Fibroblast of peridontal ligament (primary cell): ENCODE results near the gene NPHP1.
A peak's percentile ranks its signal among the peaks of the same experiment; 100 is the strongest.
"Not testable (repeated sequence)": the region's sequence is repeated elsewhere in the genome, so short reads cannot be mapped to it uniquely, and the experiment has no call there.

Source experiments
- DNase-seq: peaks from one replicate; pipeline ENCODE4 v3.0.0-alpha.2; 2010; ENCODE audit errors: extremely low read depth

Gene NPHP1

DNA sequence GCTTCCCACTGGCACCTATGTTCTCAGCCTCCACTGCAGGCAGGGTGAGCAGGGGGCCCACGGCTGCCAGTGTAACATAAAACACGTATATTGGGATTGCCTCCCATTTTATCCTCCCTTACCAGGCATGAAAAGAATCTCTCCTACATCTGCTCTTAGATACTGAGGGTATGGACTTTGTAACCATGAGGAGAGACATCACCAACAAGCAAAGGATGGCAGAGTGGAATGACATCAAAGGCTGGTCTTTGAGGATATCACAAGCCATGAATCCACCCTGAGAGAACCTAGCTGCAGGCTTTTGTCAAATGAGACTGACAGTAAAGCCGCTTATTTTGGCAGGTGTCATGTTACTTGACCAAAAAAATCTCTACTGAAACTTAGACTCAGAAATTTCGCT, 7.4 kb downstream of the NPHP1 start:
- DNase-seq, result no peak

DNA sequence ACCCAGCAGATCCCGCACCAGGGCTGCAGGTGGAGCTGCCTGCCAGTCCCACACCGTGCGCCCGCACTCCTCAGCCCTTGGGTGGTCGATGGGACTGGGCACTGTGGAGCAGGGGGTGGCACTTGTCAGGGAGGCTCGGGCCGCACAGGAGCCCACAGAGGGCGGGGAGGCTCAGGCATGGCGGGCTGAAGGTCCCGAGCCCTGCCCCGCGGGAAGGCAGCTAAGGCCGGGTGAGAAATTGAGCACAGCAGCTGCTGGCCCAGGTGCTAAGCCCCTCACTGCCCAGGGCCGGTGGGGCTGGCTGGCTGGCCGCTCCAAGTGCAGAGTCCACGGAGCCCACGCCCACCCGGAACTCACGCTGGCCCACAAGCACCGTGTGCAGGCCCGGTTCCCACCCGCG, 14.6 kb downstream of the NPHP1 start:
- DNase-seq, result not testable (repeated sequence)

DNA sequence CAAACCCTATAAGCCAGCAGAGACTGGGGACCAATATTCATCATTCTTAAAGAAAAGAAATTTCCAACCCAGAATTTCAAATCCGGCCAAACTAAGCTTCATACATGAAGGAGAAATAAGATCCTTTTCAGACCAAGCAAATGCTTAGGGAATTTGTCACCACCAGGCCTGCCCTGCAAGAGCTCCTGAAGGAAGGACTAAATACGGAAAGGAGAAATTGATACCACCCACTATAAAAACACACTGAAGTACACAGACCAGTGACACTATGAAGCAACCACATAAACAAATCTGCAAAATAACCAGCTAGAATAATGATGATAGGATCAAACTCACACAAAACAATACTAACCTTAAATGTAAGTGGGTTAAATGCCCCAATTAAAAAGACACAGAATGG, 22.4 kb downstream of the NPHP1 start:
- DNase-seq, result no peak

DNA sequence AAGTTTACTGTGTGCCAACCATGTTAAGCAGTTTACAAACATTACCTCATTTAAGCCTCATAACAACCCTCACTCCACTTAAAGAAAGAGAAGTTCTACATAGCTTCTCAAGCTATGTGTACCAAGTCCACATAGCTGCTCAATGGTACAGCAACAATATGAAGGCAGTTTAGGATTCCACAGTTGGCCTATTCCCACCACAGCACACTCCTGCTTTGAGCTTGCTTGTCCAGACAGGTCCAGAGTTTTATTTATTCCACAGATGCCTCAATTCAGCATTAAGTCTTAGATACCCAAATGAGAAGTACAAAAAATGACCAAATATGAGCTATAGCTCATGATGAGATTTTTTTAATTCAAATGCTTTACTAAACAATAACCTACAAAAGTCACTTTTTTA, 24.8 kb downstream of the NPHP1 start:
- no peak for DNase-seq

DNA sequence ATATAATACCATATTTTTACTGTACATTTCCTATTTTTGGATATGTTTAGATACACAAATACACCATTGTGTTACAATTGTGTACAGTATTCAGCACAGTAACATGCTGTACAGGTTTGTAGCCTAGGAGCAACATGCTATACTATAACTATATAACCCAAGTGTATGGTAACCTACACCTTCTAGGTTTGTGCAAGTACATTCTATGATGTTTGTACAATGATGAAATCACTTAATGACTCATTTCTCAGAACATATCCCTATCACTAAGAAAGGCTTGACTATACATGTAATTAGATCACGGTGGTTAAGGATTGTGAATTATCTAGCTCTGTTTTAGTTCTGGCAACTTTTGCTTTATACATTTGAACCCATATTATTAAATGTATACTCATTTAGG, 31.3 kb downstream of the NPHP1 start:
- DNase-seq, result peak; percentile 25

DNA sequence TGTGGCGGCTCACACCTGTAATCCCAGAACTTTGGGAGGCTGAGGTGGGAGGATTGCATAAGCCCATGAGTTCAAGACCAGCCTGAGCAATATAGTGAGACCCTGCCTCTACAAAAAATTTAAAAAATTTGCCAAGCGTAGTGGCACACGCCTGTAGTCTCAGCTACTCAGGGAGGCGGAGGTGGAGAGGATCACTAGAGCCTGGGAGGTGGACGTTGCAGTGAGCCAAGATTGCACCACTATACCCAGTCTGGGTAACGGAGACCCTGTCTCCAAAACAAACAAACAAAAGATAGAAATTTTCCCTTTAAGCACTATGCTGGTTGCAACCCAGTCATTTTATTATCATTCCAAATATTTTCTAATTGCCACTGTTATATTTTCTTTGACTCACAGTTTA, 32.3 kb downstream of the NPHP1 start:
- no peak for DNase-seq

DNA sequence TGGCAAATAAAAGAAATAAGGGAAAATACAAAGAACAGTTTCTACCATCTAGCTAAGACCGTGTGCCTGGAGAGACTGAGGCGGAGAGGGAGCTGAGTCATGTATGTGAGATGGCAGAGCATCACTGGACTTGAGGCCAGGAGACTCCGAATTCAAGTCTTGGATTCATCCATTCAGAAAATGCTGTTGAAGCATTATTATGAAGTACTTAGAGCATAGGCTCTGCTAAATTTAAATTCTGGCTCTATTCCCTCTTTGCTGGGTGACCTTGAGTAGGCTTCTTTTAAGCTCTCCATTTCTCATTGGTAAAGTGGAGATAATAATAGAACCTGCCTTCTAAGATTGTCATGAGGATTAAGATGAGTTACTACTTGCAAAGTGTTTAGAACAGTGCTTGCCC, 34.7 kb downstream of the NPHP1 start:
- no peak for DNase-seq

DNA sequence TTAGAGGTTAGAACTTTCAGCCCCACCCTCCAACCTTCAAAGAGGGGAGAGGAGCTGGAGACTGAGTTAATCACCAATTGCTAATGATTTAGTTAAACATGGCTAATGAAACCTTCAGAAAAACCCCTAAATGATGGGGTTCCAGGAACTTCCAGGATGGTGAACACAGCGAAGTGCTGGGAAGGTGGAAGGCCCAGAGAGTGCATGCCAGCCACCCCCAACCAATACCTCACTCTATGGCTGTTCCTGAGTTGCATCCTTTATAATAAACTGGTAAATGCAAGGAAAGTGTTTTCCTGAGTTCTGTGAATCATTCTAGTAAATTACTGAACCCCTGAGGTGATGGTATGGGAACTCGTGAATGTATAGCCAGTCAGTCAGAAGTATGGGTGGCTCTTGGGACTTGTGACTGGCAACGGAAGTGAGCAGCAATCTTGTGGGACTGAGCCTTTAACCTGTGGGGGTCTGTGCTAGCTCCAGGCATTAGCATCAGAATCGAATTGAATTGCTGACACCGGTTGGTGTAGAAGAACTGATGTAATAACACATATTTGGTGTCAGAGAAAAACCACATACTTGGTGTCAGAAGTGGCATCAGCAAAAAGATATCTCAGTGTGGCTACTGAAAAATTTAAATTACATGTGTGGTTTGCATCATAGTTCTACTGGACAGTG, 37.4 kb downstream of the NPHP1 start:
- peak; percentile 13 for DNase-seq

DNA sequence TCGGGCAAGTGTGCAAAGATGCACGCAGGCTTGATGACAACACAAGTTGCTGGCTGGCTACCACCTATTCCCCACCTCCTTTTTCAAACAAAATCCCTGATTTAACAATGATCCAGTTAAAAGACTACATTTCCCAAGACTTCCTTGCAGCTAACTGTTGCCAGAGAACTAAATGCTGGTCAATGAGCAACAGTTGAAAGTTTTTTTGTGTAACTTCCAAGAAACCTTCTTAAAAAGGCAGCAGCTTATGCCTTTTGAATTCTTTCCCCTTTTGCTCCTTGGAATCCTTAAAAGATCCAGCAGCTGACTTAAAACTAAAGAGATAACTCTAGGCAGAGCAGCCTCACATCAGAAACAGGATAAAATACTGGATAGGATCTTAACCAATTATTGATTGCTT, 38.5 kb downstream of the NPHP1 start:
- peak; percentile 42 for DNase-seq

DNA sequence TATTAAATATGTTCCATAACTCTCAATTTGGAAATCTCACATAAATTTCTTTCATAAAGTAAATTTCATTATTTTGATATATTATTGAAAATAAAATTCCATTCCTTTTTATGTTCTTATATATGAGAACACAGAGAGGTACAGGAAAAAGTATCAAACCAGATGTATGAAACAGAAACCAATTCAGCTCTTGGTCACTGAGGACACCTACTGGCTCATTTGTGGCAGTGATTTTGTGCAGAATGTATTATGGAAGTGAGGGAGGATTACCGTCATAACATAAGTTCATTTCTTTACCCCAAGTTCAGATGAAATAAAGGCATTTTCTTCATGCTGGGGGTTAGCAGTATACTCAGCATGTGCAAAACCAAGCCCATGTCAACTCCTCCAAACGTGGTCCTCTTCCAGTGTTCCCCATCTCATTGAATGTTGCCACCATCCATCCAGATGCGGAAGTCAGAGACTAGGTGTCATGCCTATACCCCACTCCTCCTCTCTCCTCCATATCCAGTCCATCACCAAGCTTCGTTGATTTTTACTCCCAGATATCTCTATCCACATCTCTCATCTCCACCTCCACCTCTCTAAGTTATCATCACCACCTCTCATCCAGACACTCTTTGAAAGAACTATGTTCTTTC, 47.5 kb downstream of the NPHP1 start:
- peak; percentile 84 for DNase-seq

DNA sequence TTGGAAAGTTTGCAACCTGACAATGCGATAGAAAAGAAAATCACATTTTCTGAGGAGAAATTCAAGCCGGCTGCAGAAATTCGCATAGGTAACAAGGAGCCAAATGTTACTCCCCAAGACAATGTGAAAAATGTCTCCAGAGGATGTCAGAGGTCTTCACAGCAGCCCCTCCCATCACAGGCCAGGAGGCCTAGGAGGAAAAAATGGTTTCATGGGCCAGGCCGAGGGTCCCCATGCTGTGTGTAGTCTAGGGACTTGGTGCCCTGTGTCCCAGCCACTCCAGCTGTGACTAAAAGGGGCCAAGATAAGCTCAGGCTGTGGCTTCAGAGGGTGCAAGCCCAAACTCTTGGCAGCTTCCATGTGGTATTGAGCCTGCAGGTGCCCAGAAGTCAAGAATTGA, 50.0 kb downstream of the NPHP1 start:
- DNase-seq, result not testable (repeated sequence)

DNA sequence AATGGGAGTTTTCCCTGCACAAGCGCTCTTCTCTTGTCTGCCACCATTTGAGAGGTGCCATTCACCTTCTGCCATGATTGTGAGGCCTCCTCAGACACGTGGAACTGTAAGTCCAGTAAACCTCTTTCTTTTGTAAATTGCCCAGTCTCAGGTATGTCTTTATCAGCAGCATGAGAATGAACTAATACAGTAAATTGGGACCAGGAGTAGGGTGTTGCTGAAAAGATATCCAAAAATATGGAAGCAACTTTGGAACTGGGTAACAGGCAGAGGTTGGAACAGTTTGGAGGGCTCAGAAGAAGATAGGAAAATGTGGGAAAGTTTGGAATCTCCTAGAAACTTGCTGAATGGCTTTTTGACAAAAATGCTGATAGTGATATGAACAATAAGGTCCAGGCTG, 50.6 kb downstream of the NPHP1 start:
- not testable (repeated sequence) for DNase-seq

DNA sequence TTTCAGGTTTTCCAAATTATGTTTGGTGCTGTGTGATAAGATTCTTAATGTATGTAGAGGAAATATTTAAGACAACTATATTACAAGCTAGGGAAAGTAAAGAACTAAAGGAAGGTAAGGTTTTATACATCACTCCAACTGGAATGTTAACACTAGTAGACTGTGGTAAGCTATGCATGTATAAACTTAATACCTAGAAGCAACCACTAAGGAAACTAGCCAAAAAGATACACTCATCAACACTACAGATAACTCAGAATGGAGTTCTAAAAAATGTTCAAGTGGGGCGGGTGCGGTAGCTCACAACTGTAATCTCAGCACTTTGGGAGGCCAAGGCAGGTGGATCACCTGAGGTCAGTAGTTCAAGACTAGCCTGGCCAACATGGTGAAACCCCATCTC, 51.4 kb downstream of the NPHP1 start:
- no peak for DNase-seq

DNA sequence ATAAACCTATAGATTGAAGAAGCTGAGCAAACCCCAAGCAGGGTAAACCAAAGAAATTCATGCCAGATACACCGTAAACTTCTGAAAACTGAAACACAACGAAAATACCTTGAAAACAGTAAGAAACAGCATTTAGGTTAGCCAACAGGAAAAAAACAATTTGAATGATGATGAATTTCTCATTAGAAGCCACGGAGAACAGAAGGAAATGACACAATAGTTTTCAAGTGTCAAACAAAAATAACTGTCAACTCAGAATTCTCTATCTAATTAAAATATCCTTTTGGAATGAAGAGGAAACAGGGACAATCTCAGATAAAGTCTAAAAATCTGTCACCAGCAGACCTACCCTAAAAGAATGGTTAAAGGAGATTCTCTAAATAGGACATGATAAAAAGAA, 51.9 kb downstream of the NPHP1 start:
- no peak for DNase-seq

DNA sequence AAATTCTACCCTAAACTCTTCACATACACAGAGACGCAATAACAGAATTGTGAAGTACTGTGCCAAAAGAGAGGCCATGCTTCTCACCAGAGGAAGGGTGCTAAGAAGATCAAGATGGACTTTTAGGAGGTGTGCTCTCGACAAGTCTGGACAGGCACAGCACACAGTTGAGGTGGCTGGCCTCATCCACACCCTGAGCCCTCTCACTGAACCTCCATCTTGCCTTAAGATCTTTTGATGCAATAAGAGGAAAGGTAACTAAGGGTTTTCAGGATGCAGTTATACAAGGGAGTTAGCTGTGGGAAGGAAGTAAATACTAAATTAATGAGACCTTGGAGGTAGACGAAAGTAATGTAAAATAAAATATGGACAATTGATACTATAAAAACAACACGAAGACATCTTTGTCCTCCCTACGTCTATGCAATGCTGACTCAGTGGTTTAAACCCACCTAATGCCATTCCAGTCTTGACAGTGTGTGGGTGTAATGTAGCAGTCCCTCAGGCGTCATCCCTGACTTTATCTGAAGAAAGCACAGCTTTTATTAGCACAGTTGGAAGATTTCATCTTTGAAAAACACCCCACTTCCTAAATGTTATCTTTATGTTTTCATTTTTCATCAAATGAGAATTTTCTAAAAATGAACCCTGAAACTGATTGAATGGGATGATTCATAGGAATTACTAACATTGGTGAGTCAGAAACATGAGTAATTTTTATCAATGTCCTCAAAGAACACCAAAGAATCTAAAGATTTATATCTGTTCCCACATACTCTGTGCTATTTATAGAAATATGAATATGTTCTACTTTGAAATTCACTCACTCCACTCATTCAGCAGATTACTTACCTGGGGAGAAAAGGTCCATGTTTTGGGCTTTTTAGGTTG, 55.2 kb downstream of the NPHP1 start:
- peak; percentile 76 for DNase-seq

DNA sequence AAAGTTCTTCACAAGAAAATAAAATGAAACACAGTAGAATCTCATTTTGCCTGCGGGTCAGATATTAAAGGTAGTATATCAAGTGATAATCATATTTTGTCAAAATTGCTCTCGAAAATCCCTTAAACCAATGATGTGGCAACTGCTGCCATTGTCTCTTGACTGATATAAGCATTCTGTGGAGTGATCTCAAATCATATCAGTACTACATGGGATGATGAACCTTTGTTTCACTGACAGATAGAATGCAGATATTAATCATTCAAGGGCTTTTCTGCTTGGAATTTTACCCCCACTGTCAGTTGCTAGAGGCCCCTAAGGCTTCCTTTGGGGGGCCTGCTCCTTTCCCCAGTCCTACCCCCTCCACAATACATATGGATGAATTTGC, 57.9 kb downstream of the NPHP1 start:
- no peak for DNase-seq

DNA sequence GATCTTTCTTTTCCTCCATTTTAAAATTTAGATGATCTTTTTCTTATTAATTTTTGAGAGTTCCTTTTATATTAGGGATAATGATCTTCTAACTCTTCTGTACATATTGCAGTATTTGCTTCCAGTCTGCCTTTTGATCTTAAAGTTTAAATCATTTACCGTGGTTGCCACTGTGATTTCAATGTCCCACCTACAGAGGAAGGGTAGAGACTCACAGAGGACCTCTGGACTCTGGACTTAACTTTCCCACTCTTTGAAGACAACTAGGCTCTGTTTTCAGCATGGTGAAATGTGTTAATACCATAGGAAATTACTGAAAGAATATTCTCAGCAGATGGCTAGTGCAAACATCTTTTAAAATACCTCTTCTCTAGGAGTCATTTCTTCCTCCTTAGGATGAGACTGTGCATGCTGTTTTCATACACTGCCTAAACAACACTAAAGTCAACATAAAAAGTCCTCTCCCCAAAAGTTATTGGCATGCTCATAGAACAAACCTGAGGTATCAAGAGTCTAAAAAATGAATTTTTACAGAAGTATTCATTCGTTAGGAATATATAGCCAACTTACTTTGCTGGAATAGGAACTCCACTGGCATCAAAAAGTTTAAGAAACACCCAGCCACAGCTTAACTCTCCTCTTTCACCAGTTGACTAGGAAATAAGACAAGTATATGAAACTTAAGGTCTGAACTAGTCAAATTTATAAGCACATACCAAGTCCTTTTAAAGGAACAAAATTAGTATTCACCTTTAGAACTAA, 58.4 kb downstream of the NPHP1 start:
- no peak for DNase-seq

DNA sequence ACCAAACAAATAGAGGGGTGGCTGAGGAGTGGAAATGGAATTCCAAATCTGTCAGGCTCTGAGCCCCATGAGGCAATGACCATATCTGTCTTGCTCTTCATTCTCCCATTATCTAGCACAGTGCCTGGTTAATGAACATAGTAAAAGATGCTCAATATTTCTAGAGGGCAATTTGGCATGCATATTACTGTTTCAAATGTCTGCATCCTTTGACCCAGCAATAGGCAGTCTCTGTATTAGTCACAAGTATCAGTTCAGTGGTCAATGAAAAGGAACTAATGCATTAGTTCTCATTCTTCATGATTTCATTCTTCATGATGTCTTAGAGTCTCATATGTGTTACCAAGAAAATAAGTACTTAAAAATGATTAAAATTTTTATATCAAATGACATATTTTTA, 60.8 kb downstream of the NPHP1 start:
- no peak for DNase-seq

DNA sequence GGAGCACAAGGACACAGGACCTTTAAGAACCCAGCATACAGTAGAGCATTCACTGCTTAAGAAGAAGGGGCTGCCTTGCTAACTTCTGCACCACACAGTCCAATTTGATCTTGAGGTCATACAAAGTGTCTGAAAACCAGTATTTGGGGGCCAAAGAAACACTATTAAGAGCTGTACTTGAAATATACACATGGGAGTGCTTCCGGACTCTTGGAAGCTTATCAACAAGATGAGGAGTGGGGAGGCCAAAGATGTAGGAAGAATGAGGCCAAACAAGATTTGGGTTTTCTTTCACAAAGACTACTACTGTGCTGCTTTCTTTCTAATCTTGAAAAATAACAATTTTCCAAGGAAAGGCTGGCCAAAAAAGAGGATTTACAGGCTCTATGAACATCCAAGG, 64.4 kb downstream of the NPHP1 start:
- no peak for DNase-seq

DNA sequence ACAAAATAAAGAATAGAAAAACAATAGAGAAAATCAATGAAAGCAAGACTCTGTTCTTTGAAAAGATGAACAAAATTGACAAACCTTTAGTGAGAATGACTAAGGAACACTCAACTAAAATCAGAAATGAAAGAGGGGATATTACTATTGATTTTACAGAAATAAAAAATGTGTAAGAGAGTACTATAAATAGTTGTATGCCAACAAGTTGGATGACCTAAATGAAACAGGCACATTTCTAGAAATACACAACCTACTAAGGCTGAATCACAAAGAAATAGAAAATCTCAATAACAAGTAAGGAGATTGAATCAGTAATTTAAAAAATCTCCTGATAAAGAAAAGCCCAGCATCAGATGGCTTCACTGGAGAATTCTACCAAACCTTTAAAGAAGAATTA, 70.8 kb downstream of the NPHP1 start:
- no peak for DNase-seq

DNA sequence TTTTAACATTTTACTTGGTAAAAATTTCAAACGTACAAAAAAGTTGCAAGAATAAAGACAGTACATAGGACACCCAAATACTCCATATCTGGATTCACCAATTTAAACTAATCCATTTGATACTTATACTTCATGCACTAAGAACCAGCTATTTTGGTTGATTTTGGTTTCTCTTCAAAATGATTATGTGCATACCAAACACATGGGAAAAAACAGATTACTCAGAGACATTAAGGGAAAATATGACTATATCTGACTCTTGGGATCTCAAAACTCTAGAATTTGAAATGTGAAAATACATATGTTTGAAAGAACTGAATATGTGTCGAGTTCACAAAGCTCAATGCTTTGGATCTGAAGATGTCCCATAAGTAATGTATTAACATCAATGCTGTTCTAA, 73.6 kb downstream of the NPHP1 start:
- DNase-seq, result no peak

DNA sequence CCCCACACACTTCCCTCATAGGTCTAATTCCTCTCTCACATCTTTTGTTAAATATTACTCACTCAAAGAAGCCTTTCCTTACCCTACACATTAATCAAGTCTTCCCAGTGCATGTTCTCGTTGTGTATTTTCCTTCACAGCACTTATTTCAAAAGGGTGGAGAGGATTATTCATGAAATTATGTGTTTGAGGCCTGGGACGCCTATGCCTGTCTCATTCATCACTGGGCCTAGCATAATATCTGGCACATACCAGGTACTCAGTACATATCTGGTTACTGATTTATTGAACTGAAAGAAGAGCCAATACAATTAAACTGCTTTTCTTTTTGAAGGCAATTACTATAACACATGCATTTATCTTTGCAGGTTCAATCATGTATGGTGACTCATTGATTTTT, 74.1 kb downstream of the NPHP1 start:
- no peak for DNase-seq
